ENCODE results near the gene CREB3. TPM values are rescaled to one million over a fixed set of nuclear protein-coding genes. Genes with fewer than 3 reads are reported as not detected.

The CREB3 gene
- total and polyA plus RNA-seq, 9 donors: 31.2 to 41.5 (median 36.6) TPM

DNA sequence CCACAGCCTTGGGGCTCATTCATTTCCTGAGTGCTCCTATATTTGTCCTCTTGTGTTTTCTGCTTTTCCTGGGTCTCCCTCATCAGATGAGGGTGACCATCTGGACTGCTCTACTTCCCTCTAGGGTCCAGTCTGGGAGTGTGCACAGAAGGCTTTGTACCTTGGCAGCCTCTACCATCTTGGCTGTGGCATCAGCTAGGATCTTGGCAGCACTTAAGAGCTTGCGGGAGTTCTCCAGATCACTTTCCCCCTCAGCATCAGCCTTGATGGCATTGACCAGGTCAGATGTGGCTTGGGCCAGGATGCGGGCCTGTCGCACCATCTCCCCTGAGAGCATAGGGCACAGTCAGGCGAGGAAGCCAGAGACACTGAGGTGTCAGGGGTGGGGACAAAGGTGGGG lies 16.2 kb upstream of the CREB3 start:
- no peak overlapping the region for H3K27ac ChIP-seq
- 83 to 90% (median 89%) methylated on average over 4 of the region's 4 CpGs for WGBS, 3 donors
- no peaks in the 10 kb centered on the region for H3K4me1 ChIP-seq (ENCODE audit: insufficient read depth)
- no peaks in the 10 kb centered on the region for H3K9me3 ChIP-seq
- intact Hi-C loops (cut with DNase I): no loop called here
- no peak overlapping the region for H3K4me3 ChIP-seq
- no peaks in the 10 kb centered on the region for H3K27me3 ChIP-seq
- no peak for DNase-seq
- no peaks in the 10 kb centered on the region for H3K36me3 ChIP-seq
- TF ChIP-seq EP300 (IDR thresholded peaks at IDR 0.05): no peak
- no peak for TF ChIP-seq POLR2A (IDR thresholded peaks at IDR 0.05)
- TF ChIP-seq, protein P1, sequence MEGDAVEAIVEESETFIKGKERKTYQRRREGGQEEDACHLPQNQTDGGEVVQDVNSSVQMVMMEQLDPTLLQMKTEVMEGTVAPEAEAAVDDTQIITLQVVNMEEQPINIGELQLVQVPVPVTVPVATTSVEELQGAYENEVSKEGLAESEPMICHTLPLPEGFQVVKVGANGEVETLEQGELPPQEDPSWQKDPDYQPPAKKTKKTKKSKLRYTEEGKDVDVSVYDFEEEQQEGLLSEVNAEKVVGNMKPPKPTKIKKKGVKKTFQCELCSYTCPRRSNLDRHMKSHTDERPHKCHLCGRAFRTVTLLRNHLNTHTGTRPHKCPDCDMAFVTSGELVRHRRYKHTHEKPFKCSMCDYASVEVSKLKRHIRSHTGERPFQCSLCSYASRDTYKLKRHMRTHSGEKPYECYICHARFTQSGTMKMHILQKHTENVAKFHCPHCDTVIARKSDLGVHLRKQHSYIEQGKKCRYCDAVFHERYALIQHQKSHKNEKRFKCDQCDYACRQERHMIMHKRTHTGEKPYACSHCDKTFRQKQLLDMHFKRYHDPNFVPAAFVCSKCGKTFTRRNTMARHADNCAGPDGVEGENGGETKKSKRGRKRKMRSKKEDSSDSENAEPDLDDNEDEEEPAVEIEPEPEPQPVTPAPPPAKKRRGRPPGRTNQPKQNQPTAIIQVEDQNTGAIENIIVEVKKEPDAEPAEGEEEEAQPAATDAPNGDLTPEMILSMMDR (IDR thresholded peaks at IDR 0.05): no peak

DNA sequence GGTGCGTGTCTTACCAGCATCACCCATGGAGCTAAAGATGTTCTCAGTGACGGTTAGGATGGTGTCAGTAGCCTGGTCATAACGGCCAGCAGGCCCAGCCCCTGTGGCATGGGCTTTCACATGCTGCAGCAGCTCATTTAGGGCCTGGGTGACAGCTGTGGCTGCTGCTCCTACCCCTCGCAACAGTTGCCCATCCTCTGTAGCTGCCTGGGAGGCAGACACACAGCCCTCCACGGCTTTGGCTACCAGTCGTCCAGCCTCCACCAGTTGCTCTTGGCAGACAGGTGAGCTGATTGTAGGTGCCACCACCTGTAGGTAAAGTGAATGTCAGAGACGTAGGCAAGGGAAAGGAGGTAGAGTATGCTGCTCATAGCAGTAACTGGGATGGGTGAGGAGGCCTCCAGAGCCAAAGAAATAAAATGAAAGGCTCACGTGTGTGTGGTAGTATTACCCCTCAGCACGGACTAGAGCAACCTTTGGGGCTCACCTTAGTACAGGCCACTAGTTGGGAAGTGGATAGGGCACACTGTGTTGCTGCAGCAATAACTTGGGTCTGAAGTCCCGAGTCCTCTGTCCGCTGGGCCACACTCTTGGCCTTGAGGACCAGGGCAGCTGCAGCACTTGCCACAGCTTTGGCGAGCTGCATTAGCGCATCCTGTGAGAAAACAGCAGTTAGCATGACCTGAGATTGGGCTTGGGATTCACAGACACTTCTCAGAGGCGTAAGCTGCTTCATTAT lies 15.2 kb upstream of the CREB3 start:
- DNase-seq: no peak

DNA sequence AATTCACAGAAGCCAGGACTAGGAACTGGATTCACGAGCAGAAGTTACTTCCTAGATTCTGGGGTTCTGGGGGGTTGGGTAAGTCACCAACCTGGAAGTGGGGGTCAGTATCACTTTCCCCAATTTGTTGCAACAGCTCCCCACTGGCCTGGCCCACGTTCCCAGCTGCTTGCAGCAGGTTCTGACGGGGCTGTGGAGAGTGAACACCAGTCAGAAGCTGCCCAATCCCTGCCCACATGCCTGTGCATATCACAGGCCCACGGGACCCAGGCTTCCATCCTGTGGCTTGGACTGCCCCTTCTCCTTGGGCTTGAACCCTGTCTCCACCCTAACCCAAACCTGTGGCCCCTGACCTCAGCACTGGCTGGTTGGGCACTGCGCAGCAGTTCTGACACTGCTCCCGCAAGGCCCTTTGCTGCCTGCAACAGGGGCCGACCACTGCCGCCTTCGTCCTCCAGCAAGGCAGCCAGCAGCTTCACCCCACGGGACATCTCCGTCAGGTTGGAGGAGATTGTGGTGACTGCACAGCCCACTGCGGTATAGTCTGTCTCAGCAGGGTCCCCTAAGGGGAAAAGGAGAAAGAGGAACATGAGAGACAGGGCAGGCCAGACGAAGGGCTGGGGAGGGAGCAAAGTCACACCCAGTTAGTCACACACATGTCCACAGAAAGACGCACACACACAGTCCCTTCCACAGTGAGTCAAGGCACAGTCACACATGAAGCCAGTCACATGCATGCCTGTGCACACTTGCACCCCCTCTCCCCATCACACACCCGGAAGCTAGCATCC lies 13.6 kb upstream of the CREB3 start:
- WGBS, 3 donors: 86 to 89% (median 88%) methylated on average over 15 of the region's 15 CpGs
- no peak overlapping the region for H3K27ac ChIP-seq
- H3K4me1 ChIP-seq (ENCODE audit: insufficient read depth): no peaks in the 10 kb centered on the region
- H3K4me3 ChIP-seq: no peak overlapping the region
- DNase-seq: no peak
- intact Hi-C loops (cut with DNase I): no loop called here
- no peaks in the 10 kb centered on the region for H3K9me3 ChIP-seq
- no peak for TF ChIP-seq POLR2A (IDR thresholded peaks at IDR 0.05)
- no peak for TF ChIP-seq EP300 (IDR thresholded peaks at IDR 0.05)
- TF ChIP-seq, protein P1 (IDR thresholded peaks at IDR 0.05): no peak
- no peaks in the 10 kb centered on the region for H3K36me3 ChIP-seq
- H3K27me3 ChIP-seq: no peaks in the 10 kb centered on the region

More for the DNA sequence above, 15.2 kb upstream of the CREB3 start:
- H3K9me3 ChIP-seq: no peaks in the 10 kb centered on the region
- intact Hi-C loops (cut with DNase I): no loop called here
- H3K4me3 ChIP-seq: no peak overlapping the region
- 83 to 86% (median 86%) methylated on average over 14 of the region's 14 CpGs for WGBS, 3 donors
- no peaks in the 10 kb centered on the region for H3K4me1 ChIP-seq (ENCODE audit: insufficient read depth)
- no peaks in the 10 kb centered on the region for H3K36me3 ChIP-seq
- H3K27ac ChIP-seq: no peak overlapping the region
- H3K27me3 ChIP-seq: no peaks in the 10 kb centered on the region
- TF ChIP-seq EP300 (IDR thresholded peaks at IDR 0.05) (no peak), POLR2A (IDR thresholded peaks at IDR 0.05) (no peak)
- TF ChIP-seq, protein P1 (IDR thresholded peaks at IDR 0.05): no peak

DNA sequence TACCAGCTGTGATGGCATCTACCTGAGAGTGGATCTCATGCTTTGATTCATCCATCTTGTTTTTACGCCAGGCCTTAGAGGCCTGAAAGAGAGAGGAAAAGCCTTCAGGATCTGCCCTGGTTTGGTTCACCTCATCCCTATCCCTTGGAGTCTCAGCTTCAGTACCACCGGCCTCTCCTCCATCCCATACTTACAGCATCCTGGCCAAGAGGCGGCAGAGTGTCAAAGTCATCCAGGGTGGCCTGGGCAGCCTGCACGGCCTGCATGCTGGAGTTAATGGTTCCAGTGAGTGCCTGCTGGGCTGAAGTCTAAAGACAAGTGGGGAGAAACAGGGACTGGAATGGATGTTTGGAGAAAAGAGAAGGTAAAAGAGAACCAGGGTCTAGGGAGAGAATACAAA lies 12.9 kb upstream of the CREB3 start:
- Histone ChIP-seq H3K9me3 (no peaks in the 10 kb centered on the region), H3K4me1 (ENCODE audit: insufficient read depth) (no peaks in the 10 kb centered on the region), H3K27me3 (no peaks in the 10 kb centered on the region), H3K27ac (no peak overlapping the region), H3K4me3 (no peak overlapping the region), H3K36me3 (no peaks in the 10 kb centered on the region)
- TF ChIP-seq, protein P1 (IDR thresholded peaks at IDR 0.05): no peak
- no peak for TF ChIP-seq POLR2A (IDR thresholded peaks at IDR 0.05)
- no peak for TF ChIP-seq EP300 (IDR thresholded peaks at IDR 0.05)
- intact Hi-C loops (cut with DNase I): no loop called here
- WGBS, 3 donors: 91 to 93% (median 92%) methylated on average over 4 of the region's 4 CpGs
- DNase-seq: no peak
